Measurements from ENCODE around the gene KMT2C.

The KMT2C gene

GRCh38 chr7:152105205-152105604 is 330.6 kb downstream of the KMT2C start:
- no peak for DNase-seq (ENCODE audit: low read depth in 2 of 2)

- no peak for DNase-seq (ENCODE audit: low read depth in 2 of 2)
Observed at GRCh38 chr7:152103691-152104090, 332.1 kb downstream of the KMT2C start.

- no peak for DNase-seq (ENCODE audit: low read depth in 2 of 2)
Observed at GRCh38 chr7:152103066-152103465, 332.7 kb downstream of the KMT2C start.

GRCh38 chr7:152097330-152097729 is 338.5 kb downstream of the KMT2C start:
- no peak for DNase-seq (ENCODE audit: low read depth in 2 of 2)

GRCh38 chr7:152095771-152096170 is 340.0 kb downstream of the KMT2C start:
- no peak for DNase-seq (ENCODE audit: low read depth in 2 of 2)

- no peak for DNase-seq (ENCODE audit: low read depth in 2 of 2)
Observed at GRCh38 chr7:152093717-152094116, 342.1 kb downstream of the KMT2C start.

GRCh38 chr7:152090747-152091146 is 345.1 kb downstream of the KMT2C start:
- DNase-seq (ENCODE audit: low read depth in 2 of 2), result no peak

GRCh38 chr7:152089183-152089582 is 346.6 kb downstream of the KMT2C start:
- DNase-seq (ENCODE audit: low read depth in 2 of 2), result no peak

GRCh38 chr7:152086513-152086912 is 349.3 kb downstream of the KMT2C start:
- DNase-seq (ENCODE audit: low read depth in 2 of 2), result no peak

GRCh38 chr7:152085131-152085530 is 350.7 kb downstream of the KMT2C start:
- no peak for DNase-seq (ENCODE audit: low read depth in 2 of 2)

Data from stimulated activated CD4-positive, alpha-beta T cell treated with anti-CD3 and anti-CD28 coated beads, Interleukin-15, amount 100 ng/mL, for 48 hours (primary cell).